SKM-1 (cell line): ENCODE data around the gene ZNF407.

Experiments
- DNase-seq: peaks from one replicate; lab custom pipeline; 2025; ENCODE audit not compliant: unreplicated experiment; lab: John Stamatoyannopoulos, UW

The ZNF407 gene

GRCh38 chr18:74587441-74587840 is 10.2 kb upstream of the ZNF407 start:
- no peak for DNase-seq

GRCh38 chr18:74589021-74589420 is 8.6 kb upstream of the ZNF407 start:
- DNase-seq, result peak; percentile 80

DNA sequence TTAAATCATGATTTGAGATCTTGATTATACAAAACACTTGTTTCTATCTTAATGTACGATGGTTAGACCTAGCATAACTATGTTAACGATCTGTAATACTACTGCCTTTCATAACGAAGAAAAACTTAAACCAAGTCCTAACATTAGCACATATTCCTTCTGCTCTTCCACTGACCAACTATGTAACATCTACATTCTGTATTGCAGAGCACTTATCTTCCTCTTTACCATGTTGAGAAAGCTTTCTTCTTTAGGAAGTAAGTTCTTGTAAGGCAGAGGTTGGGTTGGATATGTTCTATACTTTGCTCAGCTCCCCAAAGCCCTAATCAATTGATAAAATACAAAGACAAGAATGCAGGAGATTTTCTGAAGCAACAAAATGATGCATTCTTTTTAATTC is 7.9 kb upstream of the ZNF407 start:
- DNase-seq, result peak; percentile 45

- DNase-seq, result no peak
Measured at GRCh38 chr18:74590671-74591070, 7.0 kb upstream of the ZNF407 start.

- no peak for DNase-seq
Measured at GRCh38 chr18:74595431-74595830, 2.2 kb upstream of the ZNF407 start.

DNA sequence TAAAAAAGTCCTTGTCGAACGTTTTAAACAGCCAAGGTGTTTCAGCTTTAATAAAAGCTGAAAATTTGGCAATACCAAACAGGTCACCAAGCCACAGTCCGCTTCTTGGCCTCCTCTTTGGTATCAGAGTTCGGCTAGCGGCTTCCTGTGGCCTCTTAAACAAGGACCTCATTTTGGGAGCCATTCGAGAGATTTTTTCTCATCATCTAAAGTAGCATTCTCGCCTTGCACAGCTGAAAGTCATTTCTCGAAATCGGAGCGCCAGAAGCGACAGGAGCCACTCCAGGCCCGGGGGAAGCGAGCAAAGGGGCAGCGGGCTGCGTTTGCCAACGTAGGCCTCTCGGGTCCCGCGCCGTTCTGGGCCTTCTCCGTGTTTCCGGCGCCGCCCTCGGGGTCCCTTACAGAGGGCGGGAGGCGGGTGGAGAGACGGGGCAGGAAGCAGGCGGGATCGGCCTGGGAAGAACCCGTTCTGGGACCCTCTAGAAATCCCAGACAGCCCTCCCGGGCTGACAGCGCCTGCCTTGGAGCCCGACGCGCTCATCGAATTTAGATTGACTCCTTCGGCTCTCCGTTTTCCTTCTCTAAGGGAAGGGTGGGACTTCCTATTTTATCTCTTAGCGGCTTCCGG is 522 bp upstream of the ZNF407 start:
- peak; percentile 72 for DNase-seq

GRCh38 chr18:74598350-74599001 is 806 bp downstream of the ZNF407 start:
- DNase-seq, result no peak

DNA sequence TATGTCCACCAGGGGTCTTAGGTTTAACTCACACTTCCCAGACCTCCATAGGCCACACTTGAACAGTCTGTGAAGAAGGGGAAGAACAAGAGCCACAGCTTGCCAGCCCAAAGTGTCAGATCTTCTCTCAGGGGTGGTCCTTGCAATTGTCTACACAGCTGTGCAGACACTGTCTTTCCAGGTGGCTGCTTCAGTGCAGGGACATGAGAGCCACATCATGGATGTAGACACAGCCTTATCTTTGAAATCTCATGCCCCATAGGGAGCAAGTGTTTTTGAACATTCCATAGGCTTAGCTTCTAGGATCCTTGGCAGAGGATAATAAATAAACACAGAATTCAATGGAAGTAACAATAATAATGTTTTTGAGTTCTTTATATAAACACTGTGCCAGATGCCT is 6.7 kb downstream of the ZNF407 start:
- DNase-seq, result no peak

- DNase-seq, result no peak
Measured at GRCh38 chr18:74604774-74605173, 7.1 kb downstream of the ZNF407 start.

GRCh38 chr18:74608681-74609080 is 11.0 kb downstream of the ZNF407 start:
- no peak for DNase-seq

DNA sequence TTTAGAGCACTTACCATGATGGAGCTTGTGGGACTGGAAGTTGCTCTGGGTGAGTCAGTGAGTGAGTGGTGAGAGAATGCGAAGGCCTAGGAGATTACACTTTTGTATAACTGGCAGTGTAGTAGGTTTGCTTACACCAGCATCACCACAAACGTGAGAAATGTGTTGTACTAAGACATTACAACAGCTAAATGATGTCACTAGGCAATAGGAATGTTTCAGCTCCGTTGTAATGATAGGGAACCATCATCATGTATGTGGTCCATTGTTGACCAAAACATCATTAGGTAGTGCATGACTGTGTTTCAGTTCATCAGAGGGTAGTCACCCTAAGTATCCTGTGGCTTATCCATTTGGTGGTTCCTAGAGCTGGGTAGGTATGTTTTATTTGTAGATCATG is 11.9 kb downstream of the ZNF407 start:
- no peak for DNase-seq

DNA sequence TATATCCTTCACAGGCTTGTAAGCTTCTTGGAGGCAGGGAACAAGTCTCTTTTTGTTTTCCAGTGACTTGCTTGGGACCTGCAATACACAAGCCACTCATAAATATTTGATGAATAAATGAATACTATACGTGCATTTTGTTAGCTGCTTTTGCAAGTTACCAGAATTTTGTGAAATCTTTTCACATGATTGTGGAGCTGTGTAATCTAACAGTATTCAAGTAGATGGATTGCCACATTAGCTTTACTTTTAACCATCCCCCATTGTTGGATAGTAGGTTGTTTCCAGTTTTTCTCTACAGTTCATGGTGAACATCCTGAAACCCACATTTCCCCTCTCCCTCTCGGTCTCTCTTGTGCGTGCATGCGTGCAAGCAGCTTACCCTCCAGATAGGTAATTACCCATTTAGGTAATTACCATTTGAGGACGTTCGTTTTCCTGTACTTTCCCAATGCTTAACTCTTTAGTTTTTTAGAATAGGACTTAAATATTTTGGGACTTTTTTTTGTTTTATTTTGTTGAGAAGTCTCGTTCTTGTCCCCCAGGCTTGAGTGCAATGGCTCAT is 12.5 kb downstream of the ZNF407 start:
- no peak for DNase-seq

DNA sequence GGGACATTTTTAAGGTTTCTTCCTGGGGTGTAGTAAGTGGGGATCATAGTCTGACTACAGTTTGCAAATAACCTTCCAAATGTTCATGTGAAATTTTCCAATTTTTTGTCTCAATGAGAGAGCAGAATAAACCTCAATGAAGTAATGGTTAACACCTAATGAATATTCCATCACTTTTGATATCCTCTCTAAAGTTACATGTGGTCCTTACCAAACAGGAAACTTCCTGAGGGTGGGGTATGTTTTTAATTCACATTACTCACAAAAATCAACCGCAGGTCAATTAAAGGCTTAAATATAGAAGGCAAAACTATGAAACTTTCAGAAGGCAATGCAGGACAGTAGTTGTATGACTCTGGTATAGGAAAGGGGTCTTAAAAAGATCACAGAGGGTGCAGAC is 13.2 kb downstream of the ZNF407 start:
- DNase-seq, result no peak

GRCh38 chr18:74611765-74612164 is 14.1 kb downstream of the ZNF407 start:
- DNase-seq, result no peak

GRCh38 chr18:74613381-74613780 is 15.7 kb downstream of the ZNF407 start:
- no peak for DNase-seq

- no peak for DNase-seq
Measured at GRCh38 chr18:74616494-74616893, 18.8 kb downstream of the ZNF407 start.

DNA sequence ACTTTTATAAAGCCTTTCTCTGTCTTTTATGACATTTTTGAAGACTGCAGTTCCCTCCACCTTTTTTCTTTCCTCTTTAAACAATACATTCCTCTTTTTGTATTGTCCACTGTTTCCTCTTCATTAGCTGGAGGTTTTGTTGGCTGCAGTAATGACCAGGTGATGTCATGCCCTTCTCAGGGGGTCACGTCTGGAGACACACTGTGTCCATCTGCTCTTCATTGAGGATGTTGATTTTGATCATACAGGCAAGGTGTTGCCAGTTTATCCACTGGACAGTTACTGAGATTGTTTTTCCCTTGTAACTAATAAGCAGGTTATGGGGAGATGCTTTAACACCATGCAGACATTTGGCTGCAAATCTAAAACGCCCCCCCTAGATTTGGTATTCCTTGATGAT is 19.8 kb downstream of the ZNF407 start:
- no peak for DNase-seq

DNA sequence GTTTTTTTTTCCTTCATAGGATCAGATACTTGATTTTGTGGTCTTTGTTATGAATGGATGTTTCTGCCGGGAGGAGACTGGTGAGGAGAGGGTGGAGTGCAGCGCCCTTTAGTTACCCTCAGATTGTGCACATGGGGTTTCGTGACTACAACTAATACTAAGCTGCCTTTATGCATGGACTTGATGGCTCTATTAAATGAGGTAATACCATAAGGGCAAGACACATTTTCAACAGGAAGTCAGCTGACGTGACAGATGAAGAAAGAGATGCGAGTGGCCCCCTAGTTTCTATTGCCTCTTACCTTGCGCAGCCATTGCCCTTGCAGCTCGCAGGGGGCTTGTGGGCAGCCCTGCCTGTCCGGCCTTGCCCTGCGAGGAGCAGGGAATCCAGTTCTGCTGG is 24.4 kb downstream of the ZNF407 start:
- DNase-seq, result no peak

- no peak for DNase-seq
Measured at GRCh38 chr18:74623047-74623816, 25.6 kb downstream of the ZNF407 start.

DNA sequence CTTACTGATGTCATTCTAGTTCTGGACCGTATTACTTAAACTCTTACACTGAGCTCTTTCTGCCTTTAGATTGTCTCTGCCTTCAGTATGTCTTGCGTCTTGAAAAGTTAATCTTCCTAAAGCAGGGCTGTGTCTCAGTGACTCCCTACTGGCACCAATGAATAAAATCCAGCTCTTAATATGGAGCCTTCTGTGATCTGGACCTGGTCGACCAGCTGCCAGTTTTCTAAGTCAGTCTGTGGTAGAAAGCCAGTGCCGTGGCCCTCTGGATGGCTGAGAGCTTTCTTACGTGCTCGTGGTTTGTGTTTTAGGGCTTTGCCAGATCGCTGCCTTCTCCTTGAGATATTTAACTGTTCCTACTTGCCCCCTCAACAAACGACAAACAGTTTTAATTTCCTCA is 26.8 kb downstream of the ZNF407 start:
- no peak for DNase-seq

DNA sequence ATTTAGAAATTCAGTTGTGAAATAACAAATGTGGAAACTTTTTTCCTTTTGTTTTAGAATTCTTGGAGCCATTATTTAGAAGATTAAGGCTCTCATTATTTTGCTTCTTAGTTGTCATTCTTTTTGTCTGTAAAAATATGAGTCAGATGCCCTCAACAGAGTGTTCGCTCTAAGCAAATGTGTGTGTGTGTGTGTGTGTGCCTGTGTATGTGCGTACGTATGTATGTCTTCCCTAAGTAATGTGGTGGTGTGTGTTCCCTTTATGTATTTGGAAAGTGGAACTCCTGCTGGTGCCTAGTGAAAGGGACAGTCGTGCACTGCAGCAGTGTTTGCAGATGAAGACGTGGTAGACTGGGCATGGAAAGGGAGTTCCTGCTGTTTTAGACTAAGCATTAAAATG is 27.5 kb downstream of the ZNF407 start:
- DNase-seq, result no peak
